B cell (primary cell): Measurements from ENCODE around the gene TPST1. TPM values are rescaled to one million over a fixed set of nuclear protein-coding genes. Genes with fewer than 3 reads are reported as not detected.
"Not testable (repeated sequence)": the region's sequence is repeated elsewhere in the genome, so short reads cannot be mapped to it uniquely, and the experiment has no call there.

Experiments used
- ATAC-seq: fragments of 200-7000 bp; cut with Tn5 transposase; one replicate; pipeline ENCODE4 v1.10.0; 2021; ENCODE audit warnings: low read depth, mild to moderate bottlenecking, moderate number of reproducible peaks, moderate library complexity
- CTCF ChIA-PET: fragments of 350-600 bp; sonication (Branson Sonifier 250); formaldehyde crosslinking; loops from one replicate; lab custom pipeline; 2021; ENCODE audit warnings: antibody characterized with exemption, inconsistent platforms; lab: Charles Lee
- POLR2A ChIA-PET: fragments of 350-600 bp; sonication (Branson Sonifier 250); formaldehyde crosslinking; loops from one replicate; lab custom pipeline; 2021; ENCODE audit warnings: antibody characterized with exemption; lab: Charles Lee
- DNase-seq: peaks from one replicate; pipeline ENCODE4 v3.0.0; 2013
- H2AFZ ChIP-seq: 2 replicates; pipeline ENCODE4 v1.6.1; 2012; ENCODE audit warnings: mild to moderate bottlenecking, low read depth, low read length; ENCODE audit not compliant: insufficient read depth, poor library complexity, severe bottlenecking
- H3K27ac ChIP-seq, 2 donors: 1 replicate in 1 of 2; 2 replicates in 1 of 2; pipeline ENCODE4 v1.5.1; 2012 to 2013; ENCODE audit warnings: low read length in 2 of 2, mild to moderate bottlenecking in 2 of 2, moderate library complexity in 1 of 2
- H3K27me3 ChIP-seq, 4 experiments: fragments of 200-600 bp in 1 of 4; sonication (generic) in 1 of 4; replicated peaks in 1 of 4; 1 replicate in 2 of 4; 2 replicates in 2 of 4; pipeline versions ENCODE4 v1.6.1 to v1.7.0; 2013 to 2016; ENCODE audit warnings: low read length in 3 of 4, mild to moderate bottlenecking in 2 of 4, mixed read lengths in 1 of 4, moderate library complexity in 1 of 4; ENCODE audit not compliant: insufficient read depth in 4 of 4, control insufficient read depth in 3 of 4; ENCODE audit errors: control extremely low read depth in 1 of 4
- H3K36me3 ChIP-seq, 2 experiments: replicated peaks in 1 of 2; 1 replicate in 1 of 2; 2 replicates in 1 of 2; pipeline versions ENCODE4 v1.6.1 to v1.7.1; 2013; ENCODE audit warnings: low read length in 1 of 2; ENCODE audit not compliant: insufficient read depth in 2 of 2, control insufficient read depth in 1 of 2; ENCODE audit errors: control extremely low read depth in 1 of 2, extremely low read depth in 1 of 2
- H3K4me1 ChIP-seq, 2 donors: fragments of 200-600 bp in 1 of 2; sonication (generic) in 1 of 2; 1 replicate in 1 of 2; 2 replicates in 1 of 2; pipeline versions ENCODE4 v1.5.1 to v1.6.1; 2013 to 2017; ENCODE audit warnings: low read length in 2 of 2; ENCODE audit not compliant: control insufficient read depth in 2 of 2, insufficient read depth in 2 of 2
- H3K4me2 ChIP-seq: replicated peaks from 2 replicates; pipeline ENCODE3; 2012; ENCODE audit warnings: mild to moderate bottlenecking, low read depth, low read length; ENCODE audit not compliant: poor library complexity, severe bottlenecking
- H3K4me3 ChIP-seq, 5 experiments: fragments of 200-600 bp in 1 of 5; sonication (generic) in 1 of 5; 1 replicate in 3 of 5; 2 replicates in 2 of 5; pipeline versions ENCODE4 v1.5.1 to v1.7.0; 2011 to 2016; ENCODE audit warnings: low read length in 4 of 5, mild to moderate bottlenecking in 4 of 5, low read depth in 2 of 5, control low read depth in 1 of 5, moderate library complexity in 1 of 5; ENCODE audit not compliant: insufficient read depth in 1 of 5; ENCODE audit errors: control extremely low read depth in 1 of 5, extremely low read depth in 1 of 5
- H3K79me2 ChIP-seq: fragments of 200-600 bp; sonication (generic); one replicate; pipeline ENCODE4 v1.6.0; 2016; ENCODE audit warnings: low read length; ENCODE audit not compliant: control insufficient read depth, insufficient read depth
- H3K9ac ChIP-seq: fragments of 200-600 bp; sonication (generic); 2 replicates; pipeline ENCODE4 v1.6.1; 2017; ENCODE audit warnings: mild to moderate bottlenecking, low read length, moderate library complexity
- H3K9me3 ChIP-seq, 3 donors: one replicate each; pipeline versions ENCODE4 v1.6.1 to v1.7.1; 2013; ENCODE audit warnings: low read length in 2 of 3; ENCODE audit not compliant: control insufficient read depth in 2 of 3, insufficient read depth in 1 of 3; ENCODE audit errors: control extremely low read depth in 1 of 3
- H4K20me1 ChIP-seq: 2 replicates; pipeline ENCODE4 v1.6.0; 2012; ENCODE audit warnings: mild to moderate bottlenecking, low read length; ENCODE audit not compliant: insufficient read depth, control insufficient read depth, poor library complexity, severe bottlenecking
- H3K27ac Mint-ChIP-seq: one replicate; pipeline ENCODE4 v1.8.0; 2021; ENCODE audit warnings: mixed read lengths
- H3K27me3 Mint-ChIP-seq: one replicate; pipeline ENCODE4 v1.8.0; 2021; ENCODE audit warnings: mixed read lengths
- H3K4me1 Mint-ChIP-seq: one replicate; pipeline ENCODE4 v1.8.0; 2021; ENCODE audit warnings: mixed read lengths
- H3K4me3 Mint-ChIP-seq: one replicate; pipeline ENCODE4 v1.8.0; 2021; ENCODE audit warnings: mixed read lengths
- H3K9me3 Mint-ChIP-seq: one replicate; pipeline ENCODE4 v1.8.0; 2022; ENCODE audit warnings: mixed read lengths; ENCODE audit not compliant: insufficient read depth
- CTCF ChIP-seq: fragments of 200-600 bp; IDR thresholded peaks from one replicate; pipeline ENCODE4 v1.8.0; 2022; ENCODE audit warnings: antibody characterized with exemption, mild to moderate bottlenecking
- EZH2 ChIP-seq: IDR thresholded peaks from 2 replicates; pipeline ENCODE4 v1.6.1; 2012; ENCODE audit warnings: borderline replicate concordance, low read depth, mild to moderate bottlenecking, moderate library complexity, low read length; ENCODE audit not compliant: insufficient read depth, poor library complexity, severe bottlenecking
- WGBS: methylation state at CpG from one replicate; pipeline ENCODE4 v1.1.5; 2013; ENCODE audit warnings: missing lambda C conversion rate; ENCODE audit not compliant: insufficient coverage; 5-methylcytosine and 5-hydroxymethylcytosine counted together
- intact Hi-C: fragments of 100-400 bp; cut with micrococcal nuclease; formaldehyde crosslinking; loops from one replicate; pipeline ENCODE4 v1.10.0; 2022
- polyA plus RNA-seq: library from polyadenylated mRNA; depleted of rRNA; stranded (reverse); fragments of >200 nt; gene quantifications from 2 replicates; pipeline ENCODE4 v1.2.3, GENCODE V29; 2012
- total RNA-seq, 2 donors: library from RNA; stranded (reverse); fragments of 120-200 nt in 1 of 2; gene quantifications; 1 replicate in 1 of 2; 2 replicates in 1 of 2; pipeline versions ENCODE4 v1.2.3 to v1.2.4, GENCODE V29; 2013 to 2022

The TPST1 gene
- total and polyA plus RNA-seq, 2 donors (not counting 1 experiment from before 2014, with no cell fraction given): 13.0 to 17.0 TPM

- H3K4me1 ChIP-seq, H3K4me1 Mint-ChIP-seq, DNase-seq, H3K4me3 ChIP-seq, H4K20me1 ChIP-seq, H3K4me3 Mint-ChIP-seq, H3K27ac ChIP-seq, POLR2A ChIA-PET, H2AFZ ChIP-seq, CTCF ChIA-PET, H3K4me2 ChIP-seq, H3K27me3 Mint-ChIP-seq, ATAC-seq, H3K27me3 ChIP-seq, H3K9ac ChIP-seq, H3K79me2 ChIP-seq, H3K27ac Mint-ChIP-seq, intact Hi-C loops, H3K9me3 Mint-ChIP-seq: not testable (repeated sequence)
- WGBS: 94% methylated on average over 2 of the region's 3 CpGs
- Histone ChIP-seq H3K9me3 (peaks cover 0 to 15% (median 0%) of the 10 kb centered on the region in 3 donors), H3K36me3 (peaks cover 0 to 13% of the 10 kb centered on the region in 2 experiments)
These were observed 196.8 kb downstream of the TPST1 start for GRCh38 chr7:66401932-66402331.

GRCh38 chr7:66403564-66403963 is 198.4 kb downstream of the TPST1 start:
- Histone ChIP-seq H3K9me3 (peaks cover 0 to 15% (median 0%) of the 10 kb centered on the region in 3 donors), H3K4me2 (no peak overlapping the region), H2AFZ (no peak overlapping the region), H3K27me3 (no peaks in the 10 kb centered on the region), H3K36me3 (peaks cover 0 to 17% of the 10 kb centered on the region in 2 experiments), H3K4me1 (no peaks in the 10 kb centered on the region), H3K79me2 (no peaks in the 10 kb centered on the region), H3K4me3 (no peak overlapping the region), H3K9ac (no peak overlapping the region), H4K20me1 (no peaks in the 10 kb centered on the region), H3K27ac (no peak overlapping the region)
- intact Hi-C loops: no loop called here
- WGBS: 100% methylated on average over 1 of the region's 4 CpGs
- ChIA-PET CTCF (no interaction called here), POLR2A (no interaction called here)
- no peaks in the 10 kb centered on the region for H3K27me3 Mint-ChIP-seq
- TF ChIP-seq EZH2 (no peak), CTCF (no peak)
- DNase-seq (no peak), ATAC-seq (no peak)
- no peak overlapping the region for H3K4me3 Mint-ChIP-seq
- H3K9me3 Mint-ChIP-seq: peaks cover 3% of the 10 kb centered on the region
- H3K27ac Mint-ChIP-seq: no peak overlapping the region
- no peaks in the 10 kb centered on the region for H3K4me1 Mint-ChIP-seq
